Endothelial cell (in vitro differentiated cells): ENCODE results near the gene ATP10B. TPM values are rescaled to one million over a fixed set of nuclear protein-coding genes. Genes with fewer than 3 reads are reported as not detected.

Experiments used
- DNase-seq: peaks from one replicate; pipeline ENCODE4 v3.0.0; 2021; ENCODE audit warnings: low spot score
- H3K27ac Mint-ChIP-seq: one replicate; pipeline ENCODE4 v1.8.0; 2021; ENCODE audit warnings: mixed read lengths, inconsistent platforms; ENCODE audit not compliant: unreplicated experiment
- H3K27me3 Mint-ChIP-seq: one replicate; pipeline ENCODE4 v1.8.0; 2021; ENCODE audit warnings: mild to moderate bottlenecking, moderate library complexity, mixed read lengths, inconsistent platforms; ENCODE audit not compliant: unreplicated experiment
- H3K36me3 Mint-ChIP-seq: one replicate; pipeline ENCODE4 v1.8.0; 2021; ENCODE audit warnings: mild to moderate bottlenecking, low read depth, mixed read lengths, inconsistent platforms; ENCODE audit not compliant: unreplicated experiment
- H3K4me1 Mint-ChIP-seq: one replicate; pipeline ENCODE4 v1.8.0; 2021; ENCODE audit warnings: mild to moderate bottlenecking, mixed read lengths, inconsistent platforms; ENCODE audit not compliant: unreplicated experiment
- H3K4me3 Mint-ChIP-seq: one replicate; pipeline ENCODE4 v1.8.0; 2021; ENCODE audit warnings: mild to moderate bottlenecking, mixed read lengths, inconsistent platforms; ENCODE audit not compliant: unreplicated experiment
- H3K9me3 Mint-ChIP-seq: one replicate; pipeline ENCODE4 v1.8.0; 2021; ENCODE audit warnings: mixed read lengths, inconsistent platforms; ENCODE audit not compliant: unreplicated experiment
- CTCF ChIP-seq: fragments of 200-600 bp; sonication (generic); IDR thresholded peaks from one replicate; pipeline ENCODE4 v1.5.0; 2021; ENCODE audit warnings: antibody characterized with exemption; ENCODE audit not compliant: unreplicated experiment
- total RNA-seq: library from RNA; stranded (reverse); fragmentation: NEBNext Ultra II Directional; extraction: Animal tissue kit (Norgen Biotek cat#: 25700); gene quantifications from one replicate; pipeline ENCODE4 v1.2.1, GENCODE V29; 2021; ENCODE audit not compliant: unreplicated experiment

Gene ATP10B
- total RNA-seq, 1 donor from 2014 or later: not detected

DNA sequence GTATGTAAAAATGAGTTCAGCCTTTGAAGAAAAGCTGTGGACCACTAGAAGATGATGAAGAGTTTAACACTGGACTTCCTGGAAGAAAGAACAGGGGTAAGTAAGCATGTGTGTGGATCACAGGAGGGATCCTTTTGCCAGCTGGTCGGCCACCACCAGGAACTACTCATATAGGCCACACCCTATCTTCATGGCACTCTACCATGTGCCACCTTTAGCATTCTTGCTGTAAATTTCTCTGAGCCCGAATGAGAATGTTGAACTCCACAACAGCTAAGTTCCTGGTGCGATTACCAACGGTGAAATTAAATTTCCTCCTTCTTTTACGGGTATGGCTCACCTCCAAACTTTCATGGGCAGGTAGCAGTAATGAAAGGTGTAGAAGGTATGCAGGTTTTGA, 102.3 kb downstream of the ATP10B start:
- no peak overlapping the region for H3K4me3 Mint-ChIP-seq
- H3K27ac Mint-ChIP-seq: no peak overlapping the region
- no peak for DNase-seq
- H3K4me1 Mint-ChIP-seq: no peaks in the 10 kb centered on the region
- H3K27me3 Mint-ChIP-seq: no peaks in the 10 kb centered on the region
- no peaks in the 10 kb centered on the region for H3K36me3 Mint-ChIP-seq
- TF ChIP-seq CTCF: no peak
- H3K9me3 Mint-ChIP-seq: no peaks in the 10 kb centered on the region

- TF ChIP-seq CTCF: no peak
- H3K36me3 Mint-ChIP-seq: no peaks in the 10 kb centered on the region
- no peak for DNase-seq
- no peak overlapping the region for H3K27ac Mint-ChIP-seq
- H3K9me3 Mint-ChIP-seq: no peaks in the 10 kb centered on the region
- H3K27me3 Mint-ChIP-seq: no peaks in the 10 kb centered on the region
- no peak overlapping the region for H3K4me3 Mint-ChIP-seq
- no peaks in the 10 kb centered on the region for H3K4me1 Mint-ChIP-seq
Measured at GRCh38 chr5:160749026-160749425, 103.0 kb downstream of the ATP10B start.

GRCh38 chr5:160747987-160748386, 104.0 kb downstream of the ATP10B start:
- no peak for DNase-seq
- H3K27ac Mint-ChIP-seq: no peak overlapping the region
- no peaks in the 10 kb centered on the region for H3K27me3 Mint-ChIP-seq

DNA sequence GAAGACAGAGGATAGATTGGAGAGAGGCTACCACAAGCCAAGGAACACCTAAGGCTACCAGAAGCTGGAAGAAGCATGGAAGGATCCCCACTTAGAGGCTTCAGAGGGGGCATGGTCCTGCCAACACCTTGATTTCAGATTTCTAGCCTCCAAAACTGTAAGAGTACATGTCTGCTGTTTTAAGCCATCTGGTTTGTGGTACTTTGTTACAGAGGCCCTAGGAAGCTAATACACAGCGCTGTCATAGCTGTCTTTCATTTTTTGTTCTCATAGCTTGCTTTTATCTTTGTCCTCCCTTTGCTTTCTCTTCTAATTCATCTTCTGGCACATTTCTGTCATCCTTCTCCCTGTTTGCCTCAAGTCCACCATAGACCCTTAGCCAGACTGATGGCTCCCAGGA, 104.5 kb downstream of the ATP10B start:
- Mint-ChIP-seq H3K36me3 (no peaks in the 10 kb centered on the region), H3K4me1 (no peaks in the 10 kb centered on the region), H3K9me3 (no peaks in the 10 kb centered on the region), H3K27ac (no peak overlapping the region), H3K27me3 (no peaks in the 10 kb centered on the region), H3K4me3 (no peak overlapping the region)
- DNase-seq: no peak
- TF ChIP-seq CTCF: no peak

More at GRCh38 chr5:160747987-160748386, 104.0 kb downstream of the ATP10B start:
- Mint-ChIP-seq H3K9me3 (no peaks in the 10 kb centered on the region), H3K4me1 (no peaks in the 10 kb centered on the region), H3K4me3 (no peak overlapping the region), H3K36me3 (no peaks in the 10 kb centered on the region)
- TF ChIP-seq CTCF: no peak

- no peak for TF ChIP-seq CTCF
- no peak overlapping the region for H3K4me3 Mint-ChIP-seq
- H3K4me1 Mint-ChIP-seq: no peaks in the 10 kb centered on the region
- DNase-seq: no peak
- no peaks in the 10 kb centered on the region for H3K9me3 Mint-ChIP-seq
- H3K27me3 Mint-ChIP-seq: no peaks in the 10 kb centered on the region
- no peak overlapping the region for H3K27ac Mint-ChIP-seq
- no peaks in the 10 kb centered on the region for H3K36me3 Mint-ChIP-seq
Measured at GRCh38 chr5:160744268-160745101, 107.5 kb downstream of the ATP10B start.
